HepG2 (cell line): ENCODE measurements around the gene NDOR1. TPM values are rescaled to one million over a fixed set of nuclear protein-coding genes. Genes with fewer than 3 reads are reported as not detected.

ENCODE experiments used
- ATAC-seq: fragments of 200-7000 bp; cut with Tn5 transposase; 3 replicates; pipeline ENCODE4 v1.9.1; 2020; ENCODE audit warnings: mild to moderate bottlenecking, moderate library complexity
- BruUV-seq: library from RNA; stranded (reverse); fragments of 400-500 nt; replicated peaks from 2 replicates; lab custom pipeline; 2021; lab: Mats Ljungman, UMichigan
- CTCF ChIA-PET: fragments of 300-600 bp; formaldehyde crosslinking; extraction: SDS; loops from one replicate; lab custom pipeline; 2021; ENCODE audit warnings: low total read pairs, inconsistent platforms, low intra/inter-chr PET ratio; lab: Yijun Ruan, JAX
- POLR2A ChIA-PET: fragments of 350-600 bp; sonication (Branson Sonifier 250); formaldehyde crosslinking; loops from one replicate; lab custom pipeline; 2020; ENCODE audit warnings: antibody characterized with exemption, inconsistent platforms; lab: Yijun Ruan, JAX
- DNase-seq: peaks from one replicate; pipeline ENCODE4 v3.0.0-alpha.2; 2015; ENCODE audit warnings: low spot score
- FAIRE-seq: peaks from 3 replicates; lab custom pipeline; 2011; peaks lifted over from hg19 to GRCh38; lab: Jason Lieb, UNC
- H2AFZ ChIP-seq: one replicate; pipeline ENCODE4 v1.6.1; 2011; ENCODE audit warnings: low read length, inconsistent platforms
- H3K27ac ChIP-seq: fragments of 300-600 bp; 3 replicates; pipeline ENCODE4 v1.8.0; 2011; ENCODE audit warnings: mixed run types, mild to moderate bottlenecking, mixed read lengths, low read length, inconsistent platforms; ENCODE audit not compliant: insufficient read depth; ENCODE audit errors: extremely low read length
- H3K27me3 ChIP-seq, 2 experiments: fragments of 200-600 bp in 1 of 2; 2 replicates in 1 of 2; 3 replicates in 1 of 2; pipeline versions ENCODE4 v1.6.0 to v1.8.0; 2011; ENCODE audit warnings: low read length in 2 of 2, mild to moderate bottlenecking in 2 of 2, moderate library complexity in 2 of 2, inconsistent platforms in 1 of 2; ENCODE audit not compliant: insufficient read depth in 2 of 2, control insufficient read depth in 1 of 2
- H3K36me3 ChIP-seq, 2 experiments: fragments of 200-600 bp in 1 of 2; replicated peaks in 1 of 2; 2 replicates in 1 of 2; 3 replicates in 1 of 2; pipeline versions ENCODE4 v1.5.1 to v1.8.0; 2011; ENCODE audit warnings: low read length in 2 of 2, inconsistent platforms in 1 of 2; ENCODE audit not compliant: insufficient read depth in 2 of 2, control insufficient read depth in 1 of 2
- H3K4me1 ChIP-seq: 2 replicates; pipeline ENCODE4 v1.5.1; 2012; ENCODE audit warnings: low read length, inconsistent platforms; ENCODE audit not compliant: insufficient read depth
- H3K4me2 ChIP-seq: 2 replicates; pipeline ENCODE4 v1.6.0; 2011; ENCODE audit warnings: low read depth, low read length, inconsistent platforms
- H3K4me3 ChIP-seq, 3 experiments: fragments of 200-600 bp in 1 of 3; sonication (generic), shearing (Covaris generic) in 1 of 3; replicated peaks in 1 of 3; 2 replicates each; pipeline ENCODE4 v1.5.1; 2011 to 2016; ENCODE audit warnings: low read length in 3 of 3, inconsistent platforms in 2 of 3, low read depth in 2 of 3, mild to moderate bottlenecking in 2 of 3, control low read depth in 1 of 3, mixed read lengths in 1 of 3; ENCODE audit not compliant: insufficient read depth in 1 of 3
- H3K79me2 ChIP-seq: one replicate; pipeline ENCODE4 v1.6.1; 2011; ENCODE audit warnings: low read length, inconsistent platforms; ENCODE audit not compliant: insufficient read depth
- H3K9ac ChIP-seq: 2 replicates; pipeline ENCODE4 v1.6.0; 2011; ENCODE audit warnings: mild to moderate bottlenecking, low read depth, low read length, inconsistent platforms; ENCODE audit not compliant: insufficient read depth
- H3K9me3 ChIP-seq: 2 replicates; pipeline ENCODE4 v1.5.1; 2012; ENCODE audit warnings: mild to moderate bottlenecking, low read length
- H4K20me1 ChIP-seq: 2 replicates; pipeline ENCODE4 v1.6.0; 2011; ENCODE audit warnings: inconsistent platforms, mild to moderate bottlenecking, low read length, moderate library complexity; ENCODE audit not compliant: insufficient read depth
- AGO1 ChIP-seq: fragments of 200-400 bp; formaldehyde crosslinking; IDR thresholded peaks from 2 replicates; pipeline ENCODE4 v1.6.1; 2017; ENCODE audit warnings: mild to moderate bottlenecking, low read depth, low read length, moderate library complexity; ENCODE audit not compliant: poor library complexity, severe bottlenecking
- CREBL2 ChIP-seq: sonication (generic); formaldehyde crosslinking; IDR thresholded peaks from 2 replicates; pipeline ENCODE4 v1.8.1; 2023; ENCODE audit warnings: missing genetic modification reagents, mild to moderate bottlenecking, borderline replicate concordance
- GABPA ChIP-seq, 2 experiments: IDR thresholded peaks; 2 replicates each; pipeline ENCODE4 v1.6.1; 2011 to 2016; ENCODE audit warnings: low read depth in 2 of 2, low read length in 1 of 2, missing biosample characterization in 1 of 2, missing genetic modification characterization in 1 of 2
- NR0B2 ChIP-seq: sonication (generic); formaldehyde crosslinking; IDR thresholded peaks from 2 replicates; pipeline ENCODE4 v1.4.0; 2020; ENCODE audit warnings: mild to moderate bottlenecking, missing genetic modification reagents
- TFDP2 ChIP-seq: sonication (generic); formaldehyde crosslinking; IDR thresholded peaks from 2 replicates; pipeline ENCODE4 v1.4.0; 2020; ENCODE audit warnings: missing genetic modification reagents
- ZHX1 ChIP-seq: sonication (generic); formaldehyde crosslinking; IDR thresholded peaks from 2 replicates; pipeline ENCODE4 v1.8.1; 2022; ENCODE audit warnings: low read depth, mild to moderate bottlenecking, missing genetic modification reagents
- ZNF138 ChIP-seq: sonication (generic); formaldehyde crosslinking; IDR thresholded peaks from 2 replicates; pipeline ENCODE4 v1.5.0; 2020; ENCODE audit warnings: mild to moderate bottlenecking, low read depth, missing genetic modification reagents
- ZSCAN21 ChIP-seq: sonication (generic); formaldehyde crosslinking; IDR thresholded peaks from 2 replicates; pipeline ENCODE4 v1.8.0; 2022; ENCODE audit warnings: mild to moderate bottlenecking, missing genetic modification reagents, moderate library complexity, borderline replicate concordance
- WGBS: methylation state at CpG from one replicate; pipeline ENCODE4 v1.1.6; 2017; ENCODE audit warnings: low lambda C conversion rate; 5-methylcytosine and 5-hydroxymethylcytosine counted together
- in situ Hi-C: cut with HindIII; loops from 2 replicates; pipeline ENCODE4 v1.10.0; 2017; ENCODE audit warnings: low pct_unique_long_range_greater_than_20kb; ENCODE audit not compliant: extremely low pct_ligation_motif_present
- intact Hi-C: fragments of 100-400 bp; cut with micrococcal nuclease; formaldehyde crosslinking; loops from one replicate; pipeline ENCODE4 v1.10.0; 2022; ENCODE audit not compliant: unreplicated experiment
- polyA plus RNA-seq, 8 experiments: library from polyadenylated mRNA; depleted of rRNA in 3 of 8; stranded (reverse) in 7 of 8; unstranded in 1 of 8; fragments of >200 nt; fragmentation: Illumina TruSeq in 4 of 8; extraction: Trizol in 4 of 8; gene quantifications; 2 replicates each; pipeline versions ENCODE4 v1.2.1 to v1.2.3, GENCODE V29; 2011 to 2016; ENCODE audit warnings: low read depth in 4 of 8, missing spikeins in 1 of 8, mixed read lengths in 1 of 8; ENCODE audit not compliant: insufficient read depth in 1 of 8
- total RNA-seq, 5 experiments: library from RNA; depleted of rRNA; stranded (reverse); fragments of >200 nt; fragmentation: Illumina TruSeq; extraction: Trizol; gene quantifications; 2 replicates each; pipeline ENCODE4 v1.2.3, GENCODE V29; 2016; ENCODE audit warnings: low read depth in 1 of 5

NDOR1 gene
- total and polyA plus RNA-seq, 2 of the 13 experiments (the other 11 are each of a cell fraction or from before 2014, with no cell fraction given) = 3.6 to 8.7 TPM

GRCh38 chr9:137202966-137203365 lies 2.5 kb upstream of the NDOR1 start (continued):
- no peak for TF ChIP-seq NR0B2 (CRISPR knock-in tag)

GRCh38 chr9:137204731-137205125 lies 772 bp upstream of the NDOR1 start:
- no peaks in the 10 kb centered on the region for H3K36me3 ChIP-seq
- FAIRE-seq = no peak
- H3K4me2 ChIP-seq = peak overlapping the region; percentile 95
- peak overlapping the region; percentile 88 for H3K9ac ChIP-seq
- H3K4me3 ChIP-seq = peak overlapping the region; percentile 90 to 93 (median 92)
- H4K20me1 ChIP-seq = 0 out of 2 replicates have a peak, but pooled peaks cover 4% of the 10 kb centered on the region
- no peak for ATAC-seq
- TF ChIP-seq AGO1 (no peak), ZSCAN21 (CRISPR knock-in tag) (0 out of 2 replicates have a peak, but pooled peaks have one; percentile 32), ZHX1 (0 out of 2 replicates have a peak, but pooled peaks have one; percentile 22), ZNF138 (no peak), CREBL2 (CRISPR knock-in tag) (0 out of 2 replicates have a peak, but pooled peaks have one; percentile 11), TFDP2 (CRISPR knock-in tag) (no peak), GABPA (IDR thresholded peaks at IDR 0.05; ENCODE audit: low read depth, low read length) (no peak), GABPA (CRISPR knock-in tag; IDR thresholded peaks at IDR 0.05; ENCODE audit: low read depth) (0 out of 2 replicates have a peak, but pooled peaks have one; percentile 4)
- no peak overlapping the region for H2AFZ ChIP-seq
- no peaks in the 10 kb centered on the region for H3K9me3 ChIP-seq
- ChIA-PET CTCF (no interaction called here), POLR2A (interaction anchor here (1.5 to 8.8 kb wide), 3 partner anchors 16 to 36 kb away, joined by 5 to 225 read pairs (median 15); partner anchors contain the start of genes ANAPC2, CYSRT1, RNF208 and RNF224)
- peaks cover 50% of the 10 kb centered on the region for H3K4me1 ChIP-seq
- intact Hi-C loops = loop anchor here (2.0 kb wide), 1 partner anchor 16 kb away; the partner anchor contains the start of genes ANAPC2 and SSNA1
- no peaks in the 10 kb centered on the region; a peak in 1 of 5 replicates for H3K27me3 ChIP-seq
- no peak for DNase-seq
- 3% methylated on average over 6 of the region's 21 CpGs for WGBS
- no TSS peak for BruUV-seq
- peak overlapping the region; percentile 61 for H3K27ac ChIP-seq
- peaks cover 40% of the 10 kb centered on the region for H3K79me2 ChIP-seq
- in situ Hi-C loops = no loop called here
